ENCODE measurements around the gene AQP1. TPM values are rescaled to one million over a fixed set of nuclear protein-coding genes. Genes with fewer than 3 reads are reported as not detected.

The AQP1 gene
- total and polyA plus RNA-seq, 2 of the 13 experiments (the other 11 are each of a cell fraction or from before 2014, with no cell fraction given): not detected

DNA sequence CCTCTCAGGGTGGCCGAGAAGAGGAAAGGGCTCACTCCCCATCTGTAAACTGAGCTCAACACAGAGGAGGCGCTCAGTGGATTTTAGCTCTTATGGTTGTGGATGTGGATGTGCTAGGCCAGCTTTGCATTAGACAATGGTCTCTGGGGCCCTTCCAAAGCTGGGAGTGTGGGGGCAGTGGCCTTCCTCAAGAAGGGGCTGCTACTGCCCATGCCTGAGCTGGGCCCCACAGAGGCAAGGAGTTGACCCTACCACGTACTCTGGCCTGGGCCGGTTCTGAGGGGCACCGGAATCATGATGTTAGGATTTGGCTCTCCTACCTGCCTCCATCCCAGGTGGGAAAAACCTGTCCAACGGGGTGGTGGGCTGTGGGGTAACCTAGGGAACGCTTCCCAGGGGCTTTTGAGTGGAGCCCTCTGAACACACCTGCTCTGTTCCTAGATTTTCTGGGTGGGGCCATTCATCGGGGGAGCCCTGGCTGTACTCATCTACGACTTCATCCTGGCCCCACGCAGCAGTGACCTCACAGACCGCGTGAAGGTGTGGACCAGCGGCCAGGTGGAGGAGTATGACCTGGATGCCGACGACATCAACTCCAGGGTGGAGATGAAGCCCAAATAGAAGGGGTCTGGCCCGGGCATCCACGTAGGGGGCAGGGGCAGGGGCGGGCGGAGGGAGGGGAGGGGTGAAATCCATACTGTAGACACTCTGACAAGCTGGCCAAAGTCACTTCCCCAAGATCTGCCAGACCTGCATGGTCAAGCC, 11.5 kb downstream of the AQP1 start:
- no peaks in the 10 kb centered on the region for H4K20me1 ChIP-seq (ENCODE audit: insufficient read depth, low read length)
- no peak overlapping the region for H2AFZ ChIP-seq (ENCODE audit: low read length)
- peaks cover 0 to 2% of the 10 kb centered on the region in 2 experiments; a peak in 2 of 5 replicates for H3K27me3 ChIP-seq (ENCODE audit: control insufficient read depth in 1 of 2, insufficient read depth in 2 of 2, low read length in 2 of 2)
- CTCF ChIA-PET (ENCODE audit: low intra/inter-chr PET ratio, low total read pairs): no interaction called here
- H3K9me3 ChIP-seq (ENCODE audit: low read length): no peaks in the 10 kb centered on the region
- ATAC-seq (no peak), DNase-seq (ENCODE audit: low spot score) (no peak), FAIRE-seq (no peak)
- BruUV-seq (replicated peaks): no TSS peak
- no peaks in the 10 kb centered on the region for H3K79me2 ChIP-seq (ENCODE audit: insufficient read depth, low read length)
- in situ Hi-C loops (cut with HindIII; ENCODE audit: extremely low pct_ligation_motif_present, low pct_unique_long_range_greater_than_20kb): no loop called here
- no peak overlapping the region for H3K27ac ChIP-seq (ENCODE audit: extremely low read length, insufficient read depth, low read length)
- POLR2A ChIA-PET: no interaction called here
- intact Hi-C loops (cut with micrococcal nuclease; ENCODE audit: unreplicated experiment): no loop called here
- no peaks in the 10 kb centered on the region for H3K4me1 ChIP-seq (ENCODE audit: insufficient read depth, low read length)
- no peaks in the 10 kb centered on the region for H3K36me3 ChIP-seq (replicated peaks in 1 of 2; ENCODE audit: control insufficient read depth in 1 of 2, insufficient read depth in 2 of 2, low read length in 2 of 2)
- WGBS (ENCODE audit: low lambda C conversion rate): 64% methylated on average over 8 of the region's 19 CpGs
- no peak overlapping the region for H3K4me2 ChIP-seq (ENCODE audit: low read depth, low read length)
- H3K4me3 ChIP-seq (replicated peaks in 1 of 3; ENCODE audit: insufficient read depth in 1 of 3, low read depth in 2 of 3, low read length in 3 of 3): no peak overlapping the region
- H3K9ac ChIP-seq (ENCODE audit: insufficient read depth, low read depth, low read length): no peak overlapping the region
- TF ChIP-seq ZNF17 (CRISPR knock-in tag; IDR thresholded peaks at IDR 0.05) (no peak), ZMYM3 (CRISPR knock-in tag; IDR thresholded peaks at IDR 0.05) (no peak), ZNF552 (CRISPR knock-in tag; IDR thresholded peaks at IDR 0.05; ENCODE audit: borderline replicate concordance) (no peak), RBFOX2 (IDR thresholded peaks at IDR 0.05; ENCODE audit: low read depth, low read length) (no peak), MED13 (CRISPR knock-in tag; IDR thresholded peaks at IDR 0.05) (no peak), NCOR1 (IDR thresholded peaks at IDR 0.05; ENCODE audit: borderline replicate concordance, low read length) (no peak), ZNF264 (CRISPR knock-in tag; IDR thresholded peaks at IDR 0.05) (no peak), PHF5A (CRISPR knock-in tag; IDR thresholded peaks at IDR 0.05; ENCODE audit: low read depth, unreplicated experiment) (no peak), RNF2 (conservative IDR thresholded peaks at IDR 0.05; ENCODE audit: low read depth) (no peak), EZH2 (conservative IDR thresholded peaks at IDR 0.05; ENCODE audit: low read depth, low read length) (no peak), FOSL1 (CRISPR knock-in tag; IDR thresholded peaks at IDR 0.05; ENCODE audit: borderline replicate concordance) (no peak), POGZ (CRISPR knock-in tag; IDR thresholded peaks at IDR 0.05) (no peak)
- TF ChIP-seq, protein P1, sequence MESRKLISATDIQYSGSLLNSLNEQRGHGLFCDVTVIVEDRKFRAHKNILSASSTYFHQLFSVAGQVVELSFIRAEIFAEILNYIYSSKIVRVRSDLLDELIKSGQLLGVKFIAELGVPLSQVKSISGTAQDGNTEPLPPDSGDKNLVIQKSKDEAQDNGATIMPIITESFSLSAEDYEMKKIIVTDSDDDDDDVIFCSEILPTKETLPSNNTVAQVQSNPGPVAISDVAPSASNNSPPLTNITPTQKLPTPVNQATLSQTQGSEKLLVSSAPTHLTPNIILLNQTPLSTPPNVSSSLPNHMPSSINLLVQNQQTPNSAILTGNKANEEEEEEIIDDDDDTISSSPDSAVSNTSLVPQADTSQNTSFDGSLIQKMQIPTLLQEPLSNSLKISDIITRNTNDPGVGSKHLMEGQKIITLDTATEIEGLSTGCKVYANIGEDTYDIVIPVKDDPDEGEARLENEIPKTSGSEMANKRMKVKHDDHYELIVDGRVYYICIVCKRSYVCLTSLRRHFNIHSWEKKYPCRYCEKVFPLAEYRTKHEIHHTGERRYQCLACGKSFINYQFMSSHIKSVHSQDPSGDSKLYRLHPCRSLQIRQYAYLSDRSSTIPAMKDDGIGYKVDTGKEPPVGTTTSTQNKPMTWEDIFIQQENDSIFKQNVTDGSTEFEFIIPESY (CRISPR knock-in tag; IDR thresholded peaks at IDR 0.05): no peak
